Testis (tissue), 2 donors: ENCODE results near the gene NOC4L.

Experiments used
- POLR2A ChIP-seq: fragments of 450-650 bp; IDR thresholded peaks from one replicate; pipeline ENCODE4 v1.6.1; 2017; ENCODE audit warnings: antibody characterized with exemption, mild to moderate bottlenecking, moderate library complexity
- TF ChIP-seq, protein P1 (sequence below), 3 experiments: fragments of 450-650 bp in 2 of 3; fragments of 200-600 bp in 1 of 3; sonication (generic) in 1 of 3; IDR thresholded peaks; one replicate each; pipeline ENCODE4 v1.5.1; 2016 to 2019; ENCODE audit warnings: antibody characterized with exemption in 3 of 3, mild to moderate bottlenecking in 2 of 3, moderate library complexity in 1 of 3

- TF ChIP-seq POLR2A = no peak
- TF ChIP-seq, protein P1, sequence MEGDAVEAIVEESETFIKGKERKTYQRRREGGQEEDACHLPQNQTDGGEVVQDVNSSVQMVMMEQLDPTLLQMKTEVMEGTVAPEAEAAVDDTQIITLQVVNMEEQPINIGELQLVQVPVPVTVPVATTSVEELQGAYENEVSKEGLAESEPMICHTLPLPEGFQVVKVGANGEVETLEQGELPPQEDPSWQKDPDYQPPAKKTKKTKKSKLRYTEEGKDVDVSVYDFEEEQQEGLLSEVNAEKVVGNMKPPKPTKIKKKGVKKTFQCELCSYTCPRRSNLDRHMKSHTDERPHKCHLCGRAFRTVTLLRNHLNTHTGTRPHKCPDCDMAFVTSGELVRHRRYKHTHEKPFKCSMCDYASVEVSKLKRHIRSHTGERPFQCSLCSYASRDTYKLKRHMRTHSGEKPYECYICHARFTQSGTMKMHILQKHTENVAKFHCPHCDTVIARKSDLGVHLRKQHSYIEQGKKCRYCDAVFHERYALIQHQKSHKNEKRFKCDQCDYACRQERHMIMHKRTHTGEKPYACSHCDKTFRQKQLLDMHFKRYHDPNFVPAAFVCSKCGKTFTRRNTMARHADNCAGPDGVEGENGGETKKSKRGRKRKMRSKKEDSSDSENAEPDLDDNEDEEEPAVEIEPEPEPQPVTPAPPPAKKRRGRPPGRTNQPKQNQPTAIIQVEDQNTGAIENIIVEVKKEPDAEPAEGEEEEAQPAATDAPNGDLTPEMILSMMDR (IDR thresholded peaks at IDR 0.05) = no peak
Observed at GRCh38 chr12:132181570-132182200, 37.4 kb downstream of the NOC4L start.
